HFFc6 (cell line): ENCODE measurements around the gene SLC6A8. TPM values are rescaled to one million over a fixed set of nuclear protein-coding genes. Genes with fewer than 3 reads are reported as not detected.
"Not testable (repeated sequence)": the region's sequence is repeated elsewhere in the genome, so short reads cannot be mapped to it uniquely, and the experiment has no call there.

Experiments used
- DNase-seq: peaks from one replicate; pipeline ENCODE4 v3.0.0-alpha.2; 2018
- H3K27ac Mint-ChIP-seq: 2 replicates; pipeline ENCODE4 v1.8.0; 2020; ENCODE audit warnings: mild to moderate bottlenecking, mixed read lengths
- H3K27me3 Mint-ChIP-seq: 2 replicates; pipeline ENCODE4 v1.8.0; 2021; ENCODE audit warnings: mild to moderate bottlenecking, moderate library complexity, mixed read lengths; ENCODE audit not compliant: insufficient read depth
- H3K36me3 Mint-ChIP-seq: 2 replicates; pipeline ENCODE4 v1.8.0; 2021; ENCODE audit warnings: low read depth, mixed read lengths
- H3K4me1 Mint-ChIP-seq: 2 replicates; pipeline ENCODE4 v1.8.0; 2020; ENCODE audit warnings: low read depth, mixed read lengths
- H3K4me3 Mint-ChIP-seq: 2 replicates; pipeline ENCODE4 v1.8.0; 2020; ENCODE audit warnings: mild to moderate bottlenecking, moderate library complexity, mixed read lengths
- H3K9me3 Mint-ChIP-seq: 2 replicates; pipeline ENCODE4 v1.8.0; 2020; ENCODE audit warnings: mild to moderate bottlenecking, mixed read lengths
- CTCF ChIP-seq: fragments of 200-600 bp; sonication (generic); IDR thresholded peaks from 2 replicates; pipeline ENCODE4 v1.5.0; 2021; ENCODE audit warnings: antibody characterized with exemption, mild to moderate bottlenecking
- total RNA-seq, 6 experiments: library from RNA; stranded (reverse); fragmentation: NEBNext Ultra II Directional; extraction: Animal tissue kit (Norgen Biotek cat#: 25700); gene quantifications; 2 replicates in 1 of 6; 3 replicates in 5 of 6; pipeline ENCODE4 v1.2.3, GENCODE V29; 2021

SLC6A8 gene
- total RNA-seq, 6 experiments from 2014 or later: 14.0 to 33.8 (median 17.7) TPM

- no peak for TF ChIP-seq CTCF
- Mint-ChIP-seq H3K4me1 (peaks cover 7% of the 10 kb centered on the region; the same call in 1 of the 2 replicates), H3K27me3 (peaks cover 4% of the 10 kb centered on the region; the same call in 1 of the 2 replicates), H3K9me3 (no peaks in the 10 kb centered on the region), H3K4me3 (no peak overlapping the region), H3K27ac (no peak overlapping the region), H3K36me3 (no peaks in the 10 kb centered on the region)
- DNase-seq: no peak
Observed at GRCh38 chrX:153692611-153693156, 5.0 kb downstream of the SLC6A8 start.

GRCh38 chrX:153693216-153694086 is 5.7 kb downstream of the SLC6A8 start:
- TF ChIP-seq CTCF: no peak
- Mint-ChIP-seq H3K4me3 (no peak overlapping the region), H3K36me3 (no peaks in the 10 kb centered on the region), H3K27ac (no peak overlapping the region), H3K4me1 (peaks cover 8% of the 10 kb centered on the region; the same call in 1 of the 2 replicates), H3K9me3 (no peaks in the 10 kb centered on the region), H3K27me3 (peaks cover 4% of the 10 kb centered on the region; the same call in 1 of the 2 replicates)
- DNase-seq: no peak

- H3K9me3 Mint-ChIP-seq, H3K4me1 Mint-ChIP-seq, H3K27ac Mint-ChIP-seq, DNase-seq, H3K4me3 Mint-ChIP-seq, H3K27me3 Mint-ChIP-seq, H3K36me3 Mint-ChIP-seq: not testable (repeated sequence)
Observed at GRCh38 chrX:153694256-153694655, 6.5 kb downstream of the SLC6A8 start.

- Mint-ChIP-seq H3K27me3 (peaks cover 5% of the 10 kb centered on the region), H3K9me3 (no peaks in the 10 kb centered on the region), H3K36me3 (no peaks in the 10 kb centered on the region), H3K4me1 (peaks cover 8% of the 10 kb centered on the region; the same call in 1 of the 2 replicates), H3K4me3 (no peak overlapping the region), H3K27ac (no peak overlapping the region)
- no peak for DNase-seq
- TF ChIP-seq CTCF: no peak
Observed at GRCh38 chrX:153694687-153695270, 7.1 kb downstream of the SLC6A8 start.

- Mint-ChIP-seq H3K4me3 (no peak overlapping the region), H3K4me1 (peaks cover 8% of the 10 kb centered on the region; the same call in 1 of the 2 replicates), H3K27ac (no peak overlapping the region), H3K9me3 (no peaks in the 10 kb centered on the region), H3K27me3 (peaks cover 5% of the 10 kb centered on the region), H3K36me3 (no peaks in the 10 kb centered on the region)
- TF ChIP-seq CTCF: no peak
- DNase-seq: no peak
Observed at GRCh38 chrX:153696100-153696499, 8.4 kb downstream of the SLC6A8 start.

- not testable (repeated sequence) for DNase-seq, H3K9me3 Mint-ChIP-seq, H3K27me3 Mint-ChIP-seq
Observed at GRCh38 chrX:153696538-153696937, 8.8 kb downstream of the SLC6A8 start.

GRCh38 chrX:153696986-153697722 is 9.4 kb downstream of the SLC6A8 start:
- H3K4me3 Mint-ChIP-seq, H3K27ac Mint-ChIP-seq, DNase-seq, H3K4me1 Mint-ChIP-seq, H3K36me3 Mint-ChIP-seq, H3K9me3 Mint-ChIP-seq, H3K27me3 Mint-ChIP-seq: not testable (repeated sequence)

More at GRCh38 chrX:153696538-153696937, 8.8 kb downstream of the SLC6A8 start:
- not testable (repeated sequence) for H3K27ac Mint-ChIP-seq, H3K4me3 Mint-ChIP-seq, H3K36me3 Mint-ChIP-seq, H3K4me1 Mint-ChIP-seq
